NCI-H1105 treated with DMSO at 0.1 percent for 48 hours (cell line): Measurements from ENCODE around the gene CSTA.

Experiments
- DNase-seq: peaks from one replicate; lab custom pipeline; 2025; lab: John Stamatoyannopoulos, UW

CSTA gene

DNA sequence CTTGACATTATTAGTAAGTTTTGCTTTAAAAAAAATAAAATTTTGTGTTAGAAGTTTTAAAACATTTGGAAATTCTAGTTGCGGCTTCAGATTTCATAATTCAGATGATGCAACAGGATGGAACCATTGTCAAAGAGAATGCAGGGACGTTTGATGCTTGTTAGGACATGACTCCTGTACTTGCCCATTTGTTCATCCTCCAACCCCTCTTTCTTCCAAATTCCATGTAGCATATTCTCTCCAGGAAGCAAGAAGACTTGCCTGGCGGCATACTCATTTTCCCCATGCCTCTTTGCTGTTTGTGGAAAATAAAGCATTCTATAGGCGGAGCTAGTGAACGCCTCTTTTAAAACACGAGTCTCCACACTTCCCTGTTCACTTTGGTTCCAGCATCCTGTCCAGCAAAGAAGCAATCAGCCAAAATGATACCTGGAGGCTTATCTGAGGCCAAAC is at the start of gene CSTA:
CSTA (plus strand) TSS at position 378 of the 453 bp plus-strand sequence; CDS start at position 423, 45 bp downstream.
- no peak for DNase-seq

DNA sequence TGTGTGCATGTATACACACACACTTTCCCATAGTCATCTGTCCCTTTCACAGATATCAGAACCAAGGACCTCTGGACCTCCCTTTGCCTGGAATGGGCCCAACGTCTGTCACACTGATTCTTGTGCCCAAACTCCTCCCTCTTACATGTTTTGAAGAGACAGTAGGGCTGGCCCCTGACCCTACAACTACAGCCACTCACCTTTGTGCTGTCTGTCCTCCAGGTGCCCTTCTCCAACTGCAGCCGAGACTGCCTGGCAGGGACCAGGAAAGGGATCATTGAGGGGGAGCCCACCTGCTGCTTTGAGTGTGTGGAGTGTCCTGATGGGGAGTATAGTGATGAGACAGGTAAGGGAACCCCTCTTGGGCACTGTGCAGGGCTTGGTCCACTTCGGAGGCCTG is 43.2 kb upstream of the CSTA start:
- DNase-seq: no peak

GRCh38 chr3:122283796-122284445 is 41.1 kb upstream of the CSTA start:
- no peak for DNase-seq

GRCh38 chr3:122284486-122284885 is 40.6 kb upstream of the CSTA start:
- DNase-seq: no peak

GRCh38 chr3:122294359-122294758 is 30.7 kb upstream of the CSTA start:
- DNase-seq: no peak

DNA sequence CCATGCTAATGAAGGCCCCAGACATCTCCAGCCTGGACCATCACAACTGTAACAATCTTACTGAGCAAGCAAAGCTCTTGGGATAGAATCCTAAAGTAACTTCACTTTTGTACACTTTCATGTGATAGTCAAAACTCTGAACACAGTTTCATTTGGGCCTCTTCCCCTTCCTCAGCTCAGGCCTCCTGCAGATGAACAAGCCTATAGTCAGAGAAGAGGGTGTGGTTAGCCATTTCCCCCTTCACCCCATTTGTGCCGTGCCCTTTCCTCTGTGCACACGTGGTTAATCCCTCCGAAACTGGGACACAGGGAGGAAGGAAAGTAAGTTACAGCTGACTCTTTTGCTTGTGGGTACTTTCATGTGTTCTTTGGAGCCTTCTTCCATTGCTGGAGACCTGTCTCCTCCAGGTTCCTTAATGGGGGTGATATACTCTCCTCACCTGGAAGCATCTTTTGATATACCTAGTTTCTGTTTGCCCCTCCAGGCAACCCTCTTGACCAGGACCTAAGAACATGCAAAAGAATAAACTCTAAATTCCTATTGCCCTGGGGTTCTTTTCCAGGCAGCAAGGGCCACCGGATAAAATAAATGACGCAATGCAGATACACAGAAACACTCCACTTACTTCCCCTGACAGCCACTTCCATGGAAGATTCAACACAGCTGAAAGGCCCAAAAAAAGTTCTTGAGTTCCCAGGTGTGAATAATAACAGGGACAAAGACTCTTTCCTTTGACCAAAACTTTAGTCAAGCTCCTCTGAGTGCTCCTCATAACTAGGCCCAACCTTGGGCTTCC is 29.6 kb upstream of the CSTA start:
- no peak for DNase-seq

DNA sequence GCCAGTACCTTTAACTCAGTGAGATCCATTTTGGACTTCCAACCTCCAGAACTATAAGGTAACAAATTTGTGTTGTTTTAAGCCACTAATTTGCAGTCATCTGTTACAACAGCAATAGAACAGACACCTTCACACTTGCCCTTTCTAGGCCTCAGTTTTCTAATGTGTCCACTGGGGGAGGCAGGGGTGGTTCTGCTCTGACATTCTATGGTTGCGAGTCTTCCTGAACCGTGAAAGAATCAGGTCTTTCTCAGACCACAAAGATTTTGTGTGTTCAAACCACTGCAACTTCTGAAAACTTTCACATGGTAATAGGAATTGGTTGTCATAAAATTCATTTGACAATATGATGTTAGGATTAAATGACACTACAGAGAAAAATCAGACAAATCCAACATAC is 26.8 kb upstream of the CSTA start:
- DNase-seq: no peak

DNA sequence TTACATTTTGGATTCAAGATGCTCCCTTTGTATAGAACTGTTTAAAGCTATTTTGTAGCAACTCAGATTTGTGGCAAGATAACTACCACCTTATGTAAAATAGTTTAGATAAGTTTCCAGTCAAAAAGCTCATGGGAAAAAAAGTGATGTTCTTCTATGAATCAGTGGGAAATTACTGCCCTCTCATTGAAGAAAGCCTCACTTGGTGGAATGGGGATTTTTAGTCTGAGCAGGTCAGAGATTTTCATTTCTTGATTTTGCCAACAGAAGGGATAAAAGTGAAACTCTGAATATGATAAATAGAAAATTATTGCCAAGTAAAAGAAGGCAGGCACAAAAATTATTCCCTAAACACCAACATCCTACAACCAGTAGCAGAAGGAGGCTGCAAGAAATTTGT is 25.8 kb upstream of the CSTA start:
- DNase-seq: no peak

GRCh38 chr3:122299872-122300460 is 25.1 kb upstream of the CSTA start:
- no peak for DNase-seq

GRCh38 chr3:122301063-122301462 is 24.0 kb upstream of the CSTA start:
- DNase-seq: no peak

DNA sequence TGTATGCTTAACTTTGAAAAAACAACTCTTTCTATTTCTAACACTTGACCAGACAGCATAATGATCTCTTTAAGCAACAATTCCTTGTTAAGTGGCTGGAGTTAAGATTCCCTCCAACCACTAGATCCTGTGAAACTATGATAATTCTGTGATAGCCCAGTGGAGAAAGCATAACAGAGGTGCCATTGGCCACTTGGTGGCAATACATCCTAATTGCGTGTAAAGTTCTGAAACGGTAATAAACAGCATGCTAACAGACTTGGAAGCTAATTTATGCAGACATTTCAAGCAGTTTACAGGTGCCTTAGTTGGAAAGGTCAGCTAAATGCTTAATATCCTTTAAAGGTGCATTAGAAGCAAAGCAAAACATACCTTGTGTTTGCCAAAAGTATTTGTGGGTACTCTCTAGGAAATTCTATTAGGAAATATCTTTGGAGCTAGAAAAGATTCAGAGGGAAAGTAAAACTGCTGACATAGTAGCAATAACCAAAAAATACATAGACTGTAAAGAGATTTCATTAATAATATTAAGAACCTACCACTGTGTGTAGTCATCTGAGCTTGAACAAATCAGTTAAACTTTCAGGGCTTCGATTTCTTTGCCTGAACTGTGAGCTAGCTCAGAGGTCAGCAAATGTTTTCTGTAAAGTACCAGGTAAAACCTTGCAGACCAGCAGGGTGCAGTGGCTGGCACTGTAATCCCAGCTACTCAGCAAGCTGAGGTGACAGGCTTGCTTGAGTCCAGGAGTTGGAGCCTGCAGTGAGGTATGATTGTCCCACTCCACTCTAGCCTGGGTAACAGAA is 19.0 kb upstream of the CSTA start:
- DNase-seq: no peak

- no peak for DNase-seq
Observed at GRCh38 chr3:122306622-122306953, 18.5 kb upstream of the CSTA start.

GRCh38 chr3:122307094-122307687 is 17.9 kb upstream of the CSTA start:
- DNase-seq: no peak

GRCh38 chr3:122307976-122308375 is 17.1 kb upstream of the CSTA start:
- DNase-seq: no peak

DNA sequence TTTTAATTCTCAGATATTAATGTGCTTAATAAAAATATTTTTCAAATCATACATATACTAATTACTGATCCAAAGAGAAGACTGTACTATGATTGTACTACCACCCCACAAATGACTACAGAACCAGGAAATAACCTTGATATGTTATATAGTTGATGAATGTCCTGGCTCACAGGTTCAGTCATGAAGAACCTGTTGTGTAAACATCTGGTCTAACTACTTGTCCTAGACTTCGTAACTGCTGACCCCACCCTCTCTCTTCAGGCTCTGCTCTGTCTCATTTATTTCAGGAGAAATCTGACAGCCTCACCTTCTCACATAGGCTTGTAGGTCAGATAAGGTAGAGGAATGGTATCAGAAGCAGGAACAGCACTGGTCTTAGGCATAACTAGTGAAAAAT is 14.7 kb upstream of the CSTA start:
- no peak for DNase-seq

- DNase-seq: no peak
Observed at GRCh38 chr3:122312826-122313225, 12.2 kb upstream of the CSTA start.

GRCh38 chr3:122313281-122313680 is 11.8 kb upstream of the CSTA start:
- no peak for DNase-seq

DNA sequence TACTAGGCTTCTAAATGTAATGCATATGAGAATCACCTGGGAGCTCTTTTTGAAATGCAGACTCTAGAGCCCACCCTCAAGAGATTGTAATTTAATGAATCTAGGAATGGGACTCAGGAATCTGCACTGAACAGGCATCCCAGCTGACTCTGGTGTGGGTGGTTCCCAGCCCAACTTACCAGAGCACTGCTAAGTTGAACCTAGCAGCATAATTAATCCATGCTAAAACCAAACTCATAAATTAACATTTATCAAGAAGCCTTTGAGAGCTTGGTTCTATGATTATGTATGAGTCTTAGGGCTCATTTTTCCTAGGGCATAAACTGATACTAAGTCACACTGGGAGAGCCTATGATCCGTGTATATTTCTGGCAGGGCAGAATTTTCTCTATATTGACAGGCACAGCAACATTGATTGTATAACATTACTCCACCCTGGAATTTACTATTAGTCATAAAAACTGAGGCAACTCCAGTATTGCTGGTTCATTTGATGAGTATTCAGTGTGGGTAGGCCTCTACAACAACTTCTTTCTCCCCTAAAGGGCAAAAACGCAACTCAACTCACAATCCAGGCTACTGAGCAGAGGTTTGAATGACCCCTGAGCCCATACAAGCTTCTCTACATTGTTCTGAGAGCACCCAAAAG is 10.7 kb upstream of the CSTA start:
- no peak for DNase-seq

GRCh38 chr3:122315619-122316018 is 9.4 kb upstream of the CSTA start:
- DNase-seq: no peak

GRCh38 chr3:122316368-122316767 is 8.7 kb upstream of the CSTA start:
- DNase-seq: no peak

GRCh38 chr3:122318620-122319019 is 6.4 kb upstream of the CSTA start:
- no peak for DNase-seq
